Retina (tissue), 1 donor: ENCODE measurements around the gene PDCD1.
"Not testable (repeated sequence)": the region's sequence is repeated elsewhere in the genome, so short reads cannot be mapped to it uniquely, and the experiment has no call there.

Source experiments
- DNase-seq: peaks from one replicate; pipeline ENCODE4 v3.0.0-alpha.2; 2016

Gene PDCD1

GRCh38 chr2:241858206-241859016 lies at the start of gene PDCD1:
PDCD1 (minus strand) TSS chr2:241858894; CDS start chr2:241858838, 56 bp downstream.
- no peak for DNase-seq

- DNase-seq = not testable (repeated sequence)
These were observed 49.1 kb upstream of the PDCD1 start for GRCh38 chr2:241907831-241908230.

- DNase-seq = no peak
These were observed 48.3 kb upstream of the PDCD1 start for GRCh38 chr2:241906826-241907570.

GRCh38 chr2:241906378-241906770 lies 47.7 kb upstream of the PDCD1 start:
- DNase-seq = not testable (repeated sequence)

GRCh38 chr2:241905716-241906377 lies 47.2 kb upstream of the PDCD1 start:
- no peak for DNase-seq

GRCh38 chr2:241904791-241905710 lies 46.4 kb upstream of the PDCD1 start:
- no peak for DNase-seq

- no peak for DNase-seq
These were observed 45.5 kb upstream of the PDCD1 start for GRCh38 chr2:241904011-241904718.

- peak; percentile 51 for DNase-seq
These were observed 44.7 kb upstream of the PDCD1 start for GRCh38 chr2:241903121-241904010.

- DNase-seq = peak; percentile 56
These were observed 43.8 kb upstream of the PDCD1 start for GRCh38 chr2:241902357-241902991.

- DNase-seq = peak; percentile 72
These were observed 43.0 kb upstream of the PDCD1 start for GRCh38 chr2:241901500-241902351.

GRCh38 chr2:241901018-241901380 lies 42.3 kb upstream of the PDCD1 start:
- DNase-seq = no peak

GRCh38 chr2:241900251-241901017 lies 41.7 kb upstream of the PDCD1 start:
- no peak for DNase-seq

- DNase-seq = no peak
These were observed 40.0 kb upstream of the PDCD1 start for GRCh38 chr2:241898463-241899270.

GRCh38 chr2:241897231-241897916 lies 38.7 kb upstream of the PDCD1 start:
- DNase-seq = no peak

- no peak for DNase-seq
These were observed 38.1 kb upstream of the PDCD1 start for GRCh38 chr2:241896746-241897201.

GRCh38 chr2:241895712-241896641 lies 37.3 kb upstream of the PDCD1 start:
- DNase-seq = peak; percentile 55
